Measurements from ENCODE around the gene DCLK1. TPM values are rescaled to one million over a fixed set of nuclear protein-coding genes. Genes with fewer than 3 reads are reported as not detected.

The DCLK1 gene
- total RNA-seq, 1 donor from 2014 or later, result not detected

DNA sequence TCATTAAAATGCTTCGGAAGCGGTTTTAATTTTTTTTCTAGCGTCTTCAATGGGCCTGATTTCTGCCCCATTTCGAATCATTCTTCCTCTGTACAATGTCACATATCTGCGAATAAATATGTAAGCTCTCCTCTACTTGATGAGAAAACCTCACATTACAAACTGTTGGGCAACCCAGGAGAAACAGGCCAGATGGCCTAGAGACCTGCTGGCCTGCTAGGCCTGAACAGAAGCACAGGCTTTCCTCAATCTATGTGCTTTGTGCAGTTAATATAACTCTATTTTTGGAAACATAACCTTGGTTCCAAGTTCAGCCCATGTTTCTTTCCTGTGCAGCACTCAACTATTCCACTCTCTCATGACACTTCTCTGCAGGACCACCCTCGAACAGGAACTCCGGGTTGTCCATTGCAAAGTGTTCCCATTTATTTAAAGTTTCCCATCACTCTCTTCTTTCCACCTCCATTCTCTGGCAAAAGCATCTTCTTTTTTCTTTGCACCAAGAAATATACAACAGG is 42.0 kb downstream of the DCLK1 start:
- Mint-ChIP-seq H3K4me3 (no peak overlapping the region), H3K27me3 (no peaks in the 10 kb centered on the region), H3K9me3 (peaks cover 4% of the 10 kb centered on the region), H3K4me1 (no peaks in the 10 kb centered on the region), H3K27ac (no peak overlapping the region), H3K36me3 (ENCODE audit: low read depth) (no peaks in the 10 kb centered on the region)
- DNase-seq (no peak), ATAC-seq (ENCODE audit: low read depth) (no peak)
- ChIA-PET CTCF (no interaction called here), POLR2A (no interaction called here)
- intact Hi-C loops (cut with micrococcal nuclease), result no loop called here
- no peak for TF ChIP-seq CTCF (IDR thresholded peaks at IDR 0.05)

- Mint-ChIP-seq H3K4me3 (no peak overlapping the region), H3K4me1 (no peaks in the 10 kb centered on the region), H3K9me3 (peaks cover 4% of the 10 kb centered on the region), H3K27ac (no peak overlapping the region), H3K36me3 (ENCODE audit: low read depth) (no peaks in the 10 kb centered on the region), H3K27me3 (no peaks in the 10 kb centered on the region)
- intact Hi-C loops (cut with micrococcal nuclease), result no loop called here
- ChIA-PET POLR2A (no interaction called here), CTCF (no interaction called here)
- DNase-seq (no peak), ATAC-seq (ENCODE audit: low read depth) (no peak)
- no peak for TF ChIP-seq CTCF (IDR thresholded peaks at IDR 0.05)
Observed at GRCh38 chr13:36088463-36088862, 42.7 kb downstream of the DCLK1 start.

- ATAC-seq (ENCODE audit: low read depth) (no peak), DNase-seq (no peak)
- POLR2A ChIA-PET, result no interaction called here
- no peaks in the 10 kb centered on the region for H3K36me3 Mint-ChIP-seq (ENCODE audit: low read depth)
- peaks cover 4% of the 10 kb centered on the region for H3K9me3 Mint-ChIP-seq
- H3K27ac Mint-ChIP-seq, result no peak overlapping the region
- H3K4me1 Mint-ChIP-seq, result no peaks in the 10 kb centered on the region
- intact Hi-C loops (cut with micrococcal nuclease), result no loop called here
- H3K4me3 Mint-ChIP-seq, result no peak overlapping the region
- H3K27me3 Mint-ChIP-seq, result no peaks in the 10 kb centered on the region
- no peak for TF ChIP-seq CTCF (IDR thresholded peaks at IDR 0.05)
- CTCF ChIA-PET, result no interaction called here
Observed at GRCh38 chr13:36088001-36088400, 43.2 kb downstream of the DCLK1 start.

GRCh38 chr13:36086117-36086516 is 45.1 kb downstream of the DCLK1 start:
- TF ChIP-seq CTCF (IDR thresholded peaks at IDR 0.05), result no peak
- intact Hi-C loops (cut with micrococcal nuclease), result no loop called here
- Mint-ChIP-seq H3K4me3 (no peak overlapping the region), H3K27me3 (no peaks in the 10 kb centered on the region), H3K9me3 (no peaks in the 10 kb centered on the region), H3K36me3 (ENCODE audit: low read depth) (no peaks in the 10 kb centered on the region), H3K4me1 (no peaks in the 10 kb centered on the region), H3K27ac (no peak overlapping the region)
- ATAC-seq (ENCODE audit: low read depth) (no peak), DNase-seq (no peak)
- ChIA-PET POLR2A (no interaction called here), CTCF (no interaction called here)

DNA sequence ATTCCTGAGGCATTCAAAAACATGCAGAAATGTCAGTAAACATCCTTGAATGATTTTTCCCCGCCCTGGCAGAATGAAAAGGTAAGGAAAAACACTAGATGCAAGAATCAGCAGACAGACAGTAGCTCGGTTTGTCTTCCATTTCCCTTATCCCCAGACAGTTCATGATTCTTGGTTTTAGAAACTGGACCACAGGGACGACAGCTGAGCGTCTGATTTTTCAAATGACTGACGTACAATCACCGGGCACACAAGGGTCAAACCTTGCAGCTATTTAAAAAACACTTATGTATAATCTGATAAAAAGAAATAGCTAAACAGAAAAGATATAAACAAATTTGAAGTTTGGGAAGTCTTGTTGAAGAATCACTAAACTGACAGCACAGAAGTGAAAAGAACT is 47.1 kb downstream of the DCLK1 start:
- ChIA-PET CTCF (no interaction called here), POLR2A (no interaction called here)
- no peak for DNase-seq
- Mint-ChIP-seq H3K27ac (no peak overlapping the region), H3K27me3 (no peaks in the 10 kb centered on the region), H3K4me3 (no peak overlapping the region), H3K4me1 (no peaks in the 10 kb centered on the region), H3K9me3 (peaks cover 3% of the 10 kb centered on the region), H3K36me3 (ENCODE audit: low read depth) (no peaks in the 10 kb centered on the region)
- intact Hi-C loops (cut with micrococcal nuclease), result no loop called here
- no peak for TF ChIP-seq CTCF (IDR thresholded peaks at IDR 0.05)
- ATAC-seq (ENCODE audit: low read depth), result no peak

All from activated B cell treated with CpG ODN at 0.5 μM for 24 hours (primary cell).